ENCODE measurements around the gene PAX5. TPM values are rescaled to one million over a fixed set of nuclear protein-coding genes. Genes with fewer than 3 reads are reported as not detected.

Gene PAX5
- total and polyA plus RNA-seq, 9 donors, result 0.02 to 0.28 (median 0.05) TPM; not detected in 6

- no peak for DNase-seq
- H3K4me3 ChIP-seq, result no peak overlapping the region
- no peak for TF ChIP-seq EP300 (IDR thresholded peaks at IDR 0.05)
- no peak for TF ChIP-seq POLR2A (IDR thresholded peaks at IDR 0.05)
- TF ChIP-seq CTCF (IDR thresholded peaks at IDR 0.05), result no peak
- 8 to 14% (median 9%) methylated on average over 6 of the region's 6 CpGs for WGBS, 3 donors
- intact Hi-C loops (cut with DNase I), result loop anchor here in 1 of 4 donors (5.0 kb wide), 1 partner anchor 61 kb away; no protein-coding TSS in a partner anchor
- H3K36me3 ChIP-seq, result no peaks in the 10 kb centered on the region
- H3K9me3 ChIP-seq, result peaks cover 0 to 6% of the 10 kb centered on the region in 2 donors
- H3K4me1 ChIP-seq (ENCODE audit: insufficient read depth), result no peaks in the 10 kb centered on the region
- H3K27me3 ChIP-seq, result no peaks in the 10 kb centered on the region
- H3K27ac ChIP-seq, result no peak overlapping the region
Measured at GRCh38 chr9:36991516-36992134, 42.4 kb downstream of the PAX5 start.

- TF ChIP-seq POLR2A (IDR thresholded peaks at IDR 0.05) (no peak), CTCF (IDR thresholded peaks at IDR 0.05) (no peak), EP300 (IDR thresholded peaks at IDR 0.05) (no peak)
- H3K9me3 ChIP-seq, result peaks cover 0 to 6% of the 10 kb centered on the region in 2 donors
- H3K4me3 ChIP-seq, result no peak overlapping the region
- no peak for DNase-seq
- H3K36me3 ChIP-seq, result no peaks in the 10 kb centered on the region
- intact Hi-C loops (cut with DNase I), result no loop called here
- no peak overlapping the region for H3K27ac ChIP-seq
- no peaks in the 10 kb centered on the region for H3K27me3 ChIP-seq
- no peaks in the 10 kb centered on the region for H3K4me1 ChIP-seq (ENCODE audit: insufficient read depth)
- 32 to 56% (median 38%) methylated on average over 6 of the region's 6 CpGs for WGBS, 3 donors
Measured at GRCh38 chr9:36988848-36989247, 45.2 kb downstream of the PAX5 start.

GRCh38 chr9:36987891-36988290 lies 46.2 kb downstream of the PAX5 start:
- 4% methylated on average over 14 of the region's 14 CpGs for WGBS, 3 donors
- Histone ChIP-seq H3K4me3 (no peak overlapping the region), H3K9me3 (peaks cover 0 to 6% of the 10 kb centered on the region in 2 donors), H3K4me1 (ENCODE audit: insufficient read depth) (no peaks in the 10 kb centered on the region), H3K27ac (no peak overlapping the region), H3K27me3 (no peaks in the 10 kb centered on the region), H3K36me3 (no peaks in the 10 kb centered on the region)
- DNase-seq, result no peak
- intact Hi-C loops (cut with DNase I), result no loop called here
- TF ChIP-seq CTCF (IDR thresholded peaks at IDR 0.05) (no peak), EP300 (IDR thresholded peaks at IDR 0.05) (no peak), POLR2A (IDR thresholded peaks at IDR 0.05) (no peak)

GRCh38 chr9:36987409-36987808 lies 46.7 kb downstream of the PAX5 start:
- intact Hi-C loops (cut with DNase I), result no loop called here
- Histone ChIP-seq H3K27me3 (no peaks in the 10 kb centered on the region), H3K4me1 (ENCODE audit: insufficient read depth) (no peaks in the 10 kb centered on the region), H3K9me3 (peaks cover 0 to 6% of the 10 kb centered on the region in 2 donors), H3K36me3 (no peaks in the 10 kb centered on the region), H3K4me3 (no peak overlapping the region), H3K27ac (no peak overlapping the region)
- WGBS, 3 donors, result 31 to 33% (median 32%) methylated on average over 10 of the region's 10 CpGs
- TF ChIP-seq CTCF (IDR thresholded peaks at IDR 0.05) (no peak), EP300 (IDR thresholded peaks at IDR 0.05) (no peak), POLR2A (IDR thresholded peaks at IDR 0.05) (no peak)
- DNase-seq, result no peak

Data from ovary (tissue), 9 donors.